Testis (tissue), 3 donors: ENCODE measurements around the gene TTC31. TPM values are rescaled to one million over a fixed set of nuclear protein-coding genes. Genes with fewer than 3 reads are reported as not detected.
"Not testable (repeated sequence)": the region's sequence is repeated elsewhere in the genome, so short reads cannot be mapped to it uniquely, and the experiment has no call there.

Experiments
- DNase-seq: peaks from one replicate; pipeline ENCODE4 v3.0.0-alpha.2; 2019
- H3K27ac ChIP-seq, 2 donors: fragments of 200-600 bp; sonication (generic); one replicate each; pipeline ENCODE4 v1.5.1; 2019
- H3K27me3 ChIP-seq: fragments of 200-600 bp; sonication (generic); one replicate; pipeline ENCODE4 v1.5.1; 2019
- H3K36me3 ChIP-seq: fragments of 200-600 bp; sonication (generic); one replicate; pipeline ENCODE4 v1.5.1; 2017; ENCODE audit warnings: low read depth; ENCODE audit errors: missing control alignments
- H3K4me1 ChIP-seq: fragments of 200-600 bp; sonication (generic); one replicate; pipeline ENCODE4 v1.5.1; 2019
- H3K4me3 ChIP-seq, 2 donors: fragments of 200-600 bp; sonication (generic); one replicate each; pipeline ENCODE4 v1.5.1; 2017 to 2019
- H3K9me3 ChIP-seq: fragments of 200-600 bp; sonication (generic); one replicate; pipeline ENCODE4 v1.5.1; 2017
- CTCF ChIP-seq, 3 experiments: fragments of 450-650 bp in 2 of 3; fragments of 200-600 bp in 1 of 3; sonication (generic) in 1 of 3; IDR thresholded peaks; one replicate each; pipeline ENCODE4 v1.5.1; 2016 to 2019; ENCODE audit warnings: antibody characterized with exemption in 3 of 3, mild to moderate bottlenecking in 2 of 3, moderate library complexity in 1 of 3
- POLR2A ChIP-seq: fragments of 450-650 bp; IDR thresholded peaks from one replicate; pipeline ENCODE4 v1.6.1; 2017; ENCODE audit warnings: antibody characterized with exemption, mild to moderate bottlenecking, moderate library complexity
- WGBS, 2 donors: methylation state at CpG; one replicate each; pipeline ENCODE4 v1.1.5; 2018; 5-methylcytosine and 5-hydroxymethylcytosine counted together
- intact Hi-C: fragments of 100-400 bp; cut with DNase I; formaldehyde crosslinking; loops from one replicate; pipeline ENCODE4 v1.15.1; 2023; ENCODE audit warnings: low total_unique reads
- polyA plus RNA-seq: library from polyadenylated mRNA; stranded (reverse); fragments of 350-450 nt; fragmentation: Illumina TruSeq; extraction: RNeasy Lipid Tissue Mini Kit (QIAGEN cat#74804); gene quantifications from one replicate; pipeline ENCODE4 v1.2.3, GENCODE V29; 2014; ENCODE audit warnings: low read depth, low replicate concordance; ENCODE audit not compliant: insufficient read depth
- total RNA-seq, 2 donors: library from RNA; depleted of rRNA; stranded (reverse); fragments of >200 nt; gene quantifications; one replicate each; pipeline ENCODE4 v1.2.3, GENCODE V29; 2016

Gene TTC31
- total and polyA plus RNA-seq, 3 donors from 2014 or later, result 19.6 to 36.2 (median 30.1) TPM

DNA sequence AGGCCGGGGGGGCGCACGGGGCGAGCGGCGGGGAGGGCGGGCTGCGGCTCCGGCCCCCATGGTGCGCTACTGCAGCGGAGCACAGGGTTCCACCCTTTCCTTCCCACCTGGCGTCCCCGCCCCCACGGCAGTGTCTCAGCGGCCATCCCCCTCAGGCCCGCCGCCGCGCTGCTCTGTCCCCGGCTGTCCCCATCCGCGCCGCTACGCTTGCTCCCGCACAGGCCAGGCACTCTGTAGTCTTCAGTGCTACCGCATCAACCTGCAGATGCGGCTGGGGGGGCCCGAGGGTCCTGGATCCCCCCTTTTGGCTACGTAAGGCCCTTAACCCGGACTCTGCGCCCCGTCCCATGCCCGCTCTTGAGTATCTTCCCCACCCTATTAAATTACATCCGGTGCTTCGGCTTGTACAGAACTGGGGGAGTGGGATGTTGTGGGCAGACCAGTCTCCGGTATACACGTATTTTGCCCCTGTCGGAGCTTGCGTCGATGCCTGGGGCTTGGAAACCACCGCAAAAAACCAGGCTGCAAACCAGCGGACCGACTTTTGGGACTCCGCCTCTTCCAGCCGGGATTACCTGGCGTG, 25.2 kb upstream of the TTC31 start:
- peak overlapping the region; percentile 68 to 75 for H3K4me3 ChIP-seq
- no peaks in the 10 kb centered on the region for H3K36me3 ChIP-seq
- no peaks in the 10 kb centered on the region for H3K9me3 ChIP-seq
- intact Hi-C loops, result no loop called here
- peak overlapping the region; percentile 93 to 99 for H3K27ac ChIP-seq
- DNase-seq, result peak; percentile 76
- H3K27me3 ChIP-seq, result no peaks in the 10 kb centered on the region
- WGBS, 2 donors, result 0 to 1% methylated on average over 27 to 41 of the region's 46 CpGs
- TF ChIP-seq CTCF (IDR thresholded peaks at IDR 0.05) (no peak), POLR2A (peak; percentile 85)
- peaks cover 24% of the 10 kb centered on the region for H3K4me1 ChIP-seq

DNA sequence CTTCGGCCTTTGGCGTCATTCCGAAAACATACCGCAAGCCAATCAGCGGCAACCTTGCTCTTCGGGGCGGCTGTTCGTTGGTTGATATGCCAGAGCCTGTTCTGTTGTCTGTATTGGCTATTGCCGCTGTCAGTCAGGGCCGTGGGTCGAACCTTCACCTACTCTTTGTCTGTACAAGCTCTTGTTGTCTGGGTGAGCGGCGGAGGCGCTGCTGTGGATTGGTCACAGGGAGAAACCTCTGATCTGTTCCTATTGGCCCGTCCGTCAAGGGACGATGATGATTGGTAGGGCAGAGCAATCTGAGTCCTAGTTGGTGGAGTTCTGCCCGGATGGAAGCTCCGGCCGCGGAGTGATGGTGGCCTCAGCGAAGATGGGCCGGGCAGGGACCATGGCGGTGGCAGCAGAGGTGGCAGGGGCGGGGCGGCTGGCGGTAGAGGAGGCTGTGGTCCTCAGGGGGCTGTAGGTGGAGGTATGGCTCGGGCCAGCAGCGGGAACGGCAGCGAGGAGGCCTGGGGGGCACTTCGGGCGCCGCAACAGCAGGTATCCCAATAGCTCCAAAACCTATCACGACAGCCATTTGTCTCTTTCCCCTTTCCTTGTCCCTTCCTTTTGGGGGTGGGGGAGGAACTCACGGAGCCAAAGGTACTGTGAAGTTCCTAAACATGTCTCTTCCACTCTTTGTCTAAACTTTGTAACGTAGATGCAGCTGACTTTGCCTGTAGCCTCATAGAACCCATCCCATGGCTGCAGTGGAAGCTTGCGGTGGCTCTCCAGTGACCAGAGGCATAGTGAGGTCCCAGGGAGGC, 24.5 kb upstream of the TTC31 start, which contains the start of gene WBP1:
Gene WBP1, plus strand, starts transcription at position 307 of the 806 bp plus-strand sequence. Its CDS starts 165 bp downstream, at position 472.
- peak within 1 kb of the TSS; percentile 93 to 99 for H3K27ac ChIP-seq
- H3K9me3 ChIP-seq, result no peaks in the 10 kb centered on the region
- intact Hi-C loops, result no loop called here
- H3K4me3 ChIP-seq, result peak within 1 kb of the TSS; percentile 68 to 75
- H3K4me1 ChIP-seq, result peaks cover 24% of the 10 kb centered on the region
- peak; percentile 100 for DNase-seq
- 1 to 2% methylated on average over 11 to 38 of the region's 38 CpGs for WGBS, 2 donors
- no peak for TF ChIP-seq CTCF (IDR thresholded peaks at IDR 0.05)
- no peak for TF ChIP-seq POLR2A
- H3K27me3 ChIP-seq, result no peaks in the 10 kb centered on the region
- no peaks in the 10 kb centered on the region for H3K36me3 ChIP-seq

- intact Hi-C loops, result no loop called here
- peaks cover 24% of the 10 kb centered on the region for H3K4me1 ChIP-seq
- WGBS, 2 donors, result 2% methylated on average over 10 of the region's 10 CpGs
These were observed 23.9 kb upstream of the TTC31 start for GRCh38 chr2:74458938-74459363.

DNA sequence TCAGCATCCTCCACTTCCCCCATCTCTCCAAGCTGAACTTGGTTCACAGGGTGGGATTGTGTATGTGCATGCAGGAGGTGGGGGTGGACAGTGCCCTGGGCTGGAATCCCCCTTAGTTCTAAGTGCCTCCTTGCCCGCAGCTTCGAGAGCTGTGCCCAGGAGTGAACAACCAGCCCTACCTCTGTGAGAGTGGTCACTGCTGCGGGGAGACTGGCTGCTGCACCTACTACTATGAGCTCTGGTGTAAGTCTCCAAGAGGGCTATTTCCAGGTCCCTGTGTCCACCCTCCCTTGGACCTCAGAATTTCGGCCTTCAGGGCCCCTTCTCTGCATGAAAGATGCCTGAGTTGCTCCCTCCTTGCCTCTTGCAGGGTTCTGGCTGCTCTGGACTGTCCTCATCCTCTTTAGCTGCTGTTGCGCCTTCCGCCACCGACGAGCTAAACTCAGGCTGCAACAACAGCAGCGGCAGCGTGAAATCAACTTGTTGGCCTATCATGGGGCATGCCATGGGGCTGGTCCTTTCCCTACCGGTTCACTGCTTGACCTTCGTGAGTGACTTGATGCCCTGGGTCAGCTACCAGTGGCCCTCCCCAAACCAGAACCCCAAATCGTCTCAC, 23.3 kb upstream of the TTC31 start:
- H3K4me1 ChIP-seq, result peaks cover 28% of the 10 kb centered on the region
- H3K27ac ChIP-seq, H3K36me3 ChIP-seq, intact Hi-C loops, H3K27me3 ChIP-seq, H3K9me3 ChIP-seq, DNase-seq, H3K4me3 ChIP-seq: not testable (repeated sequence)
- WGBS, 2 donors, result 78 to 79% methylated on average over 11 to 13 of the region's 13 CpGs

More at GRCh38 chr2:74458938-74459363, 23.9 kb upstream of the TTC31 start:
- no peak for TF ChIP-seq POLR2A
- no peak for TF ChIP-seq CTCF (IDR thresholded peaks at IDR 0.05)
- DNase-seq, result no peak
- peak overlapping the region; percentile 32 to 65 for H3K27ac ChIP-seq
- H3K4me3 ChIP-seq, result peak overlapping the region; percentile 58 to 68
- H3K27me3 ChIP-seq, result no peaks in the 10 kb centered on the region
- no peaks in the 10 kb centered on the region for H3K9me3 ChIP-seq
- no peaks in the 10 kb centered on the region for H3K36me3 ChIP-seq

DNA sequence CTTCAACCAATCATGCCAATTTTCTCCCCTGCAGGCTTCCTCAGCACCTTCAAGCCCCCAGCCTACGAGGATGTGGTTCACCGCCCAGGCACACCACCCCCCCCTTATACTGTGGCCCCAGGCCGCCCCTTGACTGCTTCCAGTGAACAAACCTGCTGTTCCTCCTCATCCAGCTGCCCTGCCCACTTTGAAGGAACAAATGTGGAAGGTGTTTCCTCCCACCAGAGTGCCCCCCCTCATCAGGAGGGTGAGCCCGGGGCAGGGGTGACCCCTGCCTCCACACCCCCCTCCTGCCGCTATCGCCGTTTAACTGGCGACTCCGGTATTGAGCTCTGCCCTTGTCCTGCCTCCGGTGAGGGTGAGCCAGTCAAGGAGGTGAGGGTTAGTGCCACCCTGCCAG, 22.7 kb upstream of the TTC31 start:
- intact Hi-C loops, H3K4me3 ChIP-seq, H3K27ac ChIP-seq, H3K27me3 ChIP-seq, H3K36me3 ChIP-seq, DNase-seq, H3K9me3 ChIP-seq: not testable (repeated sequence)
- peaks cover 27% of the 10 kb centered on the region for H3K4me1 ChIP-seq
- 84 to 92% methylated on average over 10 of the region's 10 CpGs for WGBS, 2 donors
